Fibroblast of peridontal ligament (primary cell): ENCODE measurements around the gene C1orf74.

Source experiments
- DNase-seq: peaks from one replicate; pipeline ENCODE4 v3.0.0-alpha.2; 2010; ENCODE audit errors: extremely low read depth

The C1orf74 gene

DNA sequence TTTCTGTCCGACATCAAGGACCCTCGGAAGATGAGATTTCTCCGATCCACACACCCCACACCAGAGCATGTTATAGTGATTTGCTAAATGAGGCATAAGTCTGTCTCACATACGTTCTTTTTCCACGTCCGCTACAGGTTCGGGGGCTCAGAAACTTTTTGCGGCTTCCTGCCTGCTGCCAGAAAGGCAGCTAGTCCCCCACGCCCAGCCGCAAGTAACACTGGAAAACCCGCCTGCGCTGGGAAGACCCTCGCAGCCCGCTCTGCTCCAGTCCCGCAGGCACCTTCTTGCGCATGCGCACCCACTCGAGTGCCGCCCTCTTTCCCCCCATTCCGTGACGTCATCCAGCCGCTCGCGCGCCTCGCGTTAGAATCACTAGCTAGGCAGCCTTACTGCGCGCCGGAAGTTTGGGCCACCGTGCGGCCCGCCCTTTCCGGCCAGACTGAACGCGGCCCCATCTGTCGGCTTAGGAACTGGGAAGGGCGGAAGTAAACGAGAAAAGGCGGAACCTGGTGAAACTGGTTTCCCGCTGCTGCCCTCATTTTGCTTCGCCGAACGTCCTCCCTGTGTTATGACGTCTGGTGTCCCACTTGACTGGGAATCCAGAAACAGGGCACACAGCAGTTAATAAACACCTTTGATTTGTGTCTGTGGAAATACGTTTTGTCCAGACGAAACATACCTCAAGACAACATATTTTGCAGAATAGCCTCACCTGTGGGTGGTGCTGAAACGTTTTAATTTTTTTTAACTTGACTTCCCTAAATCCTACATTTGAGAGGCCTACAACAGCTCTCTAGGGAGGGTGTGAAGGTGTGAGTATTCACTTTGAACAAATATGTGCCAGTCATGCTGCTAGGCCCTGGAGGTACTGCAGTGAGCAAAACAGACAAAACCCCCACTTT is at the start of gene C1orf74:
C1orf74 (minus strand) TSS at position 295 of the 905 bp plus-strand sequence. CDS start 925 bp downstream, outside the sequence.
- DNase-seq = peak; percentile 96

DNA sequence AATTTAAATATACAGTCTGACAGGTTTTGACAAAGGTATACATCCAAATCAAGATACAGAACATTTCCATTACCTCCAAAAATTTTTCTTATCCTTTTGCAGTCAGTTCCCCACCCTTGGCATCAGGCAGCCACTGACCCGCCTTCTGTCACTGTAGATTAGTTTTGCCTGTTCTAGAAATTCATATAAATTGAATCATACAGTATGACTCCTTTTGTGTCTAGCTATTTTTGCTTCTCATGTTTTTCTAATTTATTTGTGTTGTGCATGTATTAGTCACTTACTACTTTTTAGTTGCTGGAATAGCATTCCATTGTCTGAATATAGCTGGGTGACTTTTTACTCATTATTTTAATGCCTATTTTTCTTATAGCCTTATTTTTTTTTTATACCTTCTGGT is 47.3 kb upstream of the C1orf74 start:
- DNase-seq = peak; percentile 59

DNA sequence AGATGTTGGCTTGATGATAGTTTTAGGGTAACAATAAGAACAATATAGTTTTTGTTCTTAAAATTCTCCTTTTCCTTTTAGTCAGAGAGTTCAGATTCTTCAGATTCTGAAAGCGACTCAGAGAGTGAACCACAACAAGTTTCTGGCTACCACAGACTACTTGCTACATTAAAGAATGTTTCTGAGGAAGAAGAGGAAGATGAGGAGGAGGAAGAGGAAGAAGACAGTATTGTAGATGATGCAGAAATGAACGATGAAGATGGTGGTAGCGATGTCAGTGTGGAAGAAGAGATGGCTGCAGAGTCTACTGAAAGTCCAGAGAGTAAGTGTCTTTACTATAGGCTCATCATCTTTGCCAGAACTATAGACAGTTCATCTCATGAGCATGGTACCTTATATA is 46.4 kb upstream of the C1orf74 start:
- DNase-seq = no peak

DNA sequence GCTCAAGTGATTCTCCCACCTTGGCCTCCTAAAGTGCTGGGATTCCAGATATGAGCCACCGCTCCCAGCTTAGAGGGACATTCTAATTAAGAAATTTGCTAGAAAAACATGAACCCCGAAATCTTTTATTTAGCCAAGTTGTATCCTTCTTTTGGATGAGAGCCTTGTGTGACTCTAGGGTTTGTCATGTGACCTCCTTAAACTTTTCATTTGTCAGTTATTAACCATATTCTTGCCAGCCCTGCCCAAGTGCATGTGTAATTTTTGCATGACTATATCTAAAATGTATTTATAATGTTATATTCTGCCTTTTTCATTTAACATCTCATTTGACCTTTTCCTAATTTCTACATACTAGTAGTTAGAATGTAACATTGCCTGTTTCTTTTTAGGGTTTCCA is 45.4 kb upstream of the C1orf74 start:
- DNase-seq = no peak

DNA sequence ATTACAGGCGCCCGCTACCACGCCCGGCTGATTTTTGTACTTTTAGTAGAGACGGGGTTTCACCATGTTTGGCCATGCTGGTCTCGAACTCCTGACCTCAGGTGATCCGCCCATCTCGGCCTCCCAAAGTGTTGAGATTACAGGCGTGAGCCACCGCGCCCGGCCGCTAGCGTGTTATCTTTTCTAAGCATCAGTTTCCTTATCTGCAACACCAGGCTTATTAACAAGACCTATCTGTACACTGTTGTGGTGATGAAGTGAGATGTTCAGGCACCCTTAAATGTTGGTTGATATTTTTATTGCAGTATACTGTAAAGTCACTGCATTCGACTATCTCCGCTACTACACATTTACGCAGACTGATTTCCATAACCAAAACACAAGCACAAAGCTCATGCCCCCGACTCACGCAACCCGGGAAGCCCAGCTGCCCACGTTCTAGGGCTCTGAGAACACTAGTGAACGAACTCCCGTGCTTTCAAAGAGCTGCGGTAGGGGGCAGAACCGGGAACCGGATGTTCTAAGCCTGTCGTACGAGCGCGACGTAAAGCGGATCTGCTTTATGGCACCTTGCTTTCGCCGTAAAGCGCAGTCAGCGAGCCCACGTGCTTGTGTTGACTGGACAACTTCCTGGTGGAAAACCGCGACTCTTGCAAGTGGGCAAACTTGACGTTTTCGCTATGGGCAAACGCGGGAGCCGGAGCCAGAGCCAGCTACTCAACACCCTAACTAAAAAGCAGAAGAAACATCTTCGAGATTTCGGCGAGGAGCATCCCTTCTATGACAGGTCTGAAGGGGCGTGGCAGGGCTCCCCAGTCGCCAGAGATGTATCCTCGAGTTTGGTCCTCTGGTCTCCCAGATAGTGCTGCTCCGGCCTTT is 43.3 kb upstream of the C1orf74 start, which contains the start of gene UTP25:
UTP25 (plus strand) TSS at position 589 of the 879 bp plus-strand sequence; CDS start at position 681, 92 bp downstream.
- peak; percentile 97 for DNase-seq

DNA sequence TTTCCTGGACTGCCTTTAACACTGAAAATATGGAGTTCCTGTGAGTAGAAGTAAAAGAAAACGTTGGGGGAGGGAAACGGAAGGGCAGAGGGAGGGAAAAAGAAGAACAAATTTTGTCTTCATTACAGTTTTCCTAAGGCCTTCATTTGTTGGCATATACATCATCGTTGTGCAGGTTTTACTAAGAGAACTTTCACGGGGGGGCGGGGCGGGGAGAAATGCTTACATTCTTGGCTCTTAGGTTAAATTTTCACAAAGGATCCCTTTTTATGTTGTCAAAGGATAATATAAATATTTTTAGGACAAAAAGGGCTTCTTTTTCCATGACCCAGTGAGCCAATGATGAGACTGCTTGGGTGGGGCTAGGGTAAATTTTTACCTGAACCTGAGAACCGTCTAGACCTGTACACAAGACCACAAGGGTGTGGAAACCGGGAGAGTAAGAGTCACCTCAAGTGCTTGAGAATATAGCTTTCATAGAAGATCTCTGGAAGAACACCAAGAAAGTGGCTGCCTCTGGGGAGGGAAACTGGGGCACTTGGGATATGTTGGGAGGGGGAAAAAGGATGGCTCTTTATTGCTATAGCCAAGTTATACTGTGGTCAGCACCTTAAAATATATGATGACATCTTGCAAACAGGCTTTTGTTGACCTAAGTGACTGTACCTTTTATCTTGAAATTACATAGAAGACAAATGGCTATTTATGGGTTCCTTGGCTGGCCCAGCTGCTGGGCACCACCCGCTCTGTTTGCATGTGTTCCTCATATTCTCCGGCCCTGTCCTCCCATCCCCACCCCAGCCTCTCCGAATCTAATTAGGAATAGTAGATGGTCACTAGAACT is 41.5 kb upstream of the C1orf74 start:
- no peak for DNase-seq

DNA sequence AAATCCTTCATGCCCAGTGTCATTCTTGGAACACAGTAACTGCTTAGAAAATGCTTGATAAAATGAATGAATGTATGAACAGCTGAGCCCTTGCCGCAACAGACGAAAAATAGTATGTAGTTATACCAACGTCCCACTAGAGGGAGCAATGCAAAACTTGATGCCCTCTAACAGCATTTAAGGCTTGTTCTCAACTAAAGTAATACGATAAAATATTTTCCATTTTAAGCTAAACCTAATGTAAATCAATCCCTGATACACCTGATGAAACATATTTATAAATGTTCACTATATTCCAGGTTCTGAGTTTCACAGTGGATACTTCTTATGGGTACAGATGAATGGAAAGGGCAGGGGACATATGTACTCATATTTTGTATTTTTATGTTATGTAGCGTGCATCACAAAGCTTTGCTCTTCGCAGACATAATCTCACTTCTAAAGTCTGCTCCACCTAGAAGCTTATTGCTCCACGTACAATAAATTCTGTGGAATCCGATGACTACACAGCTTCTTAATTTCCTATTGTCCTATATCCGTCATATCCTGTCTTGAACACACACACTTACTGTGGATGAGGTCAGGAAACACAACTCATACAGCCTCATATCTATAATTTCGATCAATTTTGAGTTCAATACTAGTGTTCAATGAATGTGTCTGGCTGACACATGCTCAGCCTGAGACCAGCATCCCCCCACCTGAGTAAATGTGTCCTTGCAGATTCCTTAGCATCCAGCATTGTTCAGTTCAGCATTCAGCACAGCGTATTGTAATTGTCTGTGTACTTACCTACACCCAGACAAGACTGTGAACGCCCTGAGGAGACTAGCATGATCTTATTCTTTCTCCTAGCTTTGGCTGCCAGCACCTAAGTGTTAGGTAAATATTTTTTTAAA is 39.0 kb upstream of the C1orf74 start:
- DNase-seq = peak; percentile 85

DNA sequence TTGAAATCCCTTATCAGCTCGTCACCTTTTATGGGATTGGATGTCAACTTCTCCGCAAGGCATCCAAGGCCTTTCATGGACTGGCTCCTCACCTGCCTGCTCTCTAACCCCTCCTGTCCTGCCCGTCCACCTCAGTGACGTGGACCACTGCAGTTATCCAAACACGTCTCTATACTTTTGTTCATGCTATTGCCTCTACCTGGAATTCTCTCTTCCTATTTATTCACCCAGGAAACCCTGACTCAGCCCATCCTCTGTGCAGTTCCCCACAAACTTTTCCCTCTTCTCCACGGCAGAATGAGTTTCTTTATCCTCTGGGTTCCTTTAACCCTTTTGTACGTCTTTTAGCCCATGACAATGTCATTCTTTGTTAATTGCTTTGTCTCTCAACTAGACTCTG is 38.3 kb upstream of the C1orf74 start:
- DNase-seq = no peak

DNA sequence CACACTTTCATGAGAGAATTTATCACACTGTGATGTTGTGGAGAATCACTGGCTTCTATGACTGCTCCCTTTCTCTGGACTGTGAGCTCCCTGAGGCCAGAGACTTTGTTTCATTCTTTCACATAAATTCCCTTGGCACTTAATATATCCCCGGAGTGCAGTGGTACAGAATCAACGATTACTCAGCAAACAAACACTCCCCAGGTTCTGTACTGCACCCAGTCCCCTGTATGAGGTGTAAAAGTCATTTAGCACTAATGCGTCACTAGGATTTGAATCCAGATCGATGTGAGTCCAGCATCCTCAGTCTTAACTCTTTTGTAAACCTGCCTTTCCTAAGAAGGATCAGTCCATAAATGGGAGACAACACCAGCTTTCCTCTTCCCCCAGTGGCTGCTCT is 36.6 kb upstream of the C1orf74 start:
- no peak for DNase-seq

DNA sequence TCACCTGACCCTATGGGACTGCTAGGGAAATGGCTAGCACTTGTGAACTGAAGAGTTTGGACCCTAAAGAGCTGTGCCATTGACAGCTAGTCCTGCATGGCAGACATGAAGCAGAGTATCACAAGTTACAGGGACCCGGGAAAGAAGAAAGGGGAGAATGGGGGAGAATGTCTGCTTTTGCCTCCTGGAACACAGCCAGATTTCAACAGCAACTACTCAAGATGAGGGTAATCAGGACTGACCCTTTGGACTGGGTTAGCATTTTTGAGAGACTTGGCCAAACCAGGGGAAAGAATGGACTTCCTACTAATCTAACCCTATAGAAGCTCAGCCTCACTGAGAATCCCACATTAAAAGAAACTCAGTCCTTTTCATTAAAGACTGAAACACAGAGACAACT is 34.7 kb upstream of the C1orf74 start:
- no peak for DNase-seq

DNA sequence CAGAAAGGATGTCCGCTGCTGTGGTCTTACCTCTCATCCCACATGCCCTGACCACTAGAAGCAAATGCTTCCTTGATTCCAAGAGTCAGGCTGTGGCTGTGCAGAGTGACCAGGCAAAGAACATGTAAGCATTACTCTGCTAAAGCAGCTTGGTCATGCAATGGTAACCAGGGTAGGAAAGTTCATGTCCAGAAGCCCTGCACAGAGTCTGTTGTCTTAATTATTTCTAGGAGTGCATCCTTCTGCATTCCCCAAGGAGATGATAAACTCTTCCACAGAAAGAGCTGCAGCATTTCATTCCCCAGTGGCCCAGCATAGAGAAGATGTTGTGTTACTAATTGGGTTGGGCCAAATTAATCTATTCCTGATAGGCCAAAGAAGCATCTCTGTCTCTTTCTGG is 33.3 kb upstream of the C1orf74 start:
- DNase-seq = no peak

DNA sequence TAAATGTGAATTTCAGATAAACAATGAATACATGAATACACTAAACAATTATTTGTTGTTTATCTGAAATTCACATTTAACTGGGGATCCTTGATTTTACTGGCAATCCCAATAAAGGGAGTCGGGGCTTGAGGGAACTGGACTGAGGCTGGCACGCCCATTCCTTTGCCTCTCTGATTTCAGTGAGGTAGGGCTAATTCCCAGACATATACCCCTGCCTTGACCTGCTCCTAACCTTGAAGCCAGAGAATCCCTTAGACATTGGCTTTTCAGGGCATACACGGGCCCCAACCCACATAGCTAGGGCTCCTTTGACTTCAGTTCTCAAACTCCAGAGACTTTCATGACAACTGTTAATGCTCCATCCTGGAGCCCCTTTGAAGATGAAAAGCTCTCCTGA is 32.6 kb upstream of the C1orf74 start:
- DNase-seq = no peak

DNA sequence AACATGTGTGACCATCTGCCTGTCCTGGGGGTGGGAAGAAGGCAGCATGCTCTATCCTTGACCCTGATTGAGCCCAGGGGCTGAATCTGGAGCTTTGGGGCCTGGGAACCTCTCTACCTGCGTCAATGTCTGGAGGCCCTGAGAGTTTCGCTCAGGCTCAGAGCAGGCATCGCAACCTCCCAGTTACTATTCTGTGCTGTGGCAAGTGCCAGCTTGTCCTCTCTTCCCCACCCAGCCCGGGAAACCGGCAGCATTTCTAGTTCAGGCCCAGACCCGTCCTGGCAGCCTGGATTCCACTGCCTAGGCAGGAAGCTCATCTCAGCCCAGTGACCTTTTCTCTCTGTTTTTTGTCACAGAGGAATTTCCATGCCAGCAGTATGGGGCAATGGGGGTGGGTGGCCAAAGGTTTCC is 31.6 kb upstream of the C1orf74 start:
- no peak for DNase-seq

DNA sequence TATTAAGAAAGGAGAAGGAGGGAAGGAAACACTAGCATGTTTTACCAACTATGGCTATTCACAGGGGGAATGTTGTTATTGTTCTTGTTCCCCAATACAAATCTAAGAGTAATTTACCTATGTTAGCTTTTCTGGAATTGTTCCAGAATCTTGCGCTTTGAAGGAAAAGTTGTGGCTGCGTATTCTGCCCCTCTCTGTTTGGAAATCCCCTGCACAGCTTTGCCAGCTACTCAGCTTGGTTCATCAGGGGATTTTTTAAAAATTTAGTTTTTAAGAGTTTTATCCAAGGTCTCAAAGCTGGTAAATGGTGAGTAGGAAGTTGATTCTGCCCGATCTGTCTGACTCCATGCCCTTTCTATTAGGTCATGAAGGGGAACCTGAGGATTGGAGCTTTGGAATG is 31.1 kb upstream of the C1orf74 start:
- DNase-seq = no peak

DNA sequence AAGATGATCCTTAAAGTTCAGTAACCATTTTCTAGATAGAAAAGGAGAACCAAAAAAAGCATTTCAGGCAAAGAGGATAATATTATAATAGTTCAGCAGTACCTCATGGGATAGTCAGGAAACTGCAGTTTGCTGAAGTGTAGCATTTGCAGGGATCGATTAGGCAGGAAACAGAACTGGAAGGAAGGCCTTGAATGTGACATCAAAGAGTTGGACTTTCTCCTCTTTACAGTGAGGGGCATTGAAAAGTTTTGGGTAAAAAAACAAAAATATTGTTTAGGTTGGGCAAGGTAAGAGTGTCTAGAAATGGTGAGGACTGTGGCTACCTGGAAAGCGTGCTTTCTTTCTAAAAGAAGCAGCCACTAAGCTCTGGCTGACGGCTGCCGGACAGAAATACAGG is 29.5 kb upstream of the C1orf74 start:
- DNase-seq = no peak

DNA sequence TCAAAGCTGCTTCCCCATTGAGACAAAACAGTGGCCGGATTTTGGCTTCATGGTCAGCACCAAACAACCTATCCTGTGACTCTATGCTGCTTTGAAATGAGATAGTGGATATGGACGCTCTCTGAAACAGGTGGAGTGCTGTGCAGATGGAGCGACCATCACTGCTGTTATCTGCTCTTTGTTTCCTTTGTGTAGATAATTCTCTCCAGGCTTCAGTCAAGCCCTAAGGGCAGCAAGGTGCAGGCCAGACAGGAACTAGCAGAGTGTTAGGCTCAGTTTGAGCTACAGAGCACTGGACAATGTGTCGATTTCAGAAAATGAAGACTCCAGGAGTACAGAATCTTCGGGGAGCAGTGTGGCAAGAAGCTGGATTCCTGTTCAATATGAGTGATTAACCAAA is 26.4 kb upstream of the C1orf74 start:
- no peak for DNase-seq

DNA sequence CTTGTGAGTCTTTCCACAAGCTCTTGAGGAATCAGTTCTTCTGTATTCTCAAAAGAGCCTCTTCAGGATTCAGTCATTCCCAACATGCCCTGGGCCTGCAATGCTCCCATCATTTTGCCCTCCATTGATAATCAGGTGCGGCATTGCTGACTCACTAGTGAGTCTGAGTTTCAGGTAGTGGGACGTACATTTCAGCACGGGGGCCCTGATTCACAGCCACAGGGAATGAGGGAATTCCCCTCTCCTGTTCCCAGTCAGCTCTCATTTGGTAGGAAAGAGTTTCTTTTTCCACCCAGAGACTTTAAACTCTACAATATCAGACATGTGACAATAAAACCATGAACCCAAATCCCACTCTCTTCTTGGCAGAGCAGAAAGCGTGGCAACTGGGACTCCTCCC is 25.3 kb upstream of the C1orf74 start:
- DNase-seq = no peak

DNA sequence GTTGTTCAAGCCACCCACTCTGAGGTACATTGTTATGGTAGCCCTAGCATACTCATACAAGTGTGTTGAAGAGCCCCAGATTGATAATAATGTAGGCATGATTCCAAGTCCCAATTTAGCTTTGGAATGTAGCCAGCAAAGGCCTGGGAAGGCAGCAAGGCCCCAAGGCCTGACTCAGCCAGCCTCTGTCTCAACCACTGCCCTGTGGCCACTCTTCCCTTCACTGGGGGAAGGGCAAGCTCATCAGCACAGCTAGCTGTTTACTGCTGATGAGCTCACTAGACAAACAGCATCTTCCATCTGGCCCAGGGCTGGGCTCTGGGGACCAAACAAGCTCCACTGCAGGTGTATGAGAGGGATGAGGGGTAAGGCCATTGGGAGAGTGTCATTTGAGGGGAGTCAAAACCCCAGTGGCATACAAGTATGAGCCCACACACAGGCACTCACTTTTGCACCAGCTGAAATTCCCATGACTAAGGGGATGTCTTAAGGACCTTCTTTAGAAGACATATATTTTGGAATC is 23.8 kb upstream of the C1orf74 start:
- DNase-seq = peak; percentile 81

DNA sequence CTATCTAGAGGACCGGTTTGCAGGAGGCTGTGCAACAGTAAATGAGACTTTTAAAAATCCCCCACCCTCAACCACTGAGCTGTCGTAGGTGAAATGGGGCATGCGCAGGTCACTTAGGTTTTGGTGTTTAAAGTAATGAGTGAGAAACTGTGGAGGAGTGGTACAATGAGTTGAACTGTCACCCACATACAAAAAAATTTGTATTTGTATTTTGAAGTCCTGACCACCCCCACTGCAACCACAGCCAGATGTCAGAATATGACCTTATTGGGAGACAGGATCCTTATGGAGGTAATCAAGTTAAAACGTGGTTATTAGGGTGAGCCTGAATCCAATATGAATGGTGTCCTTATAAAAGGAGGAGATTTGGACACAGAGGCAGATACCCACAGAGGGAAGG is 23.1 kb upstream of the C1orf74 start:
- DNase-seq = no peak
